DMS 273 treated with DMSO at 0.1 percent for 48 hours (cell line): ENCODE results near the gene CD83.
"Not testable (repeated sequence)": the region's sequence is repeated elsewhere in the genome, so short reads cannot be mapped to it uniquely, and the experiment has no call there.

ENCODE experiments used
- DNase-seq: peaks from one replicate; lab custom pipeline; 2025; lab: John Stamatoyannopoulos, UW

Gene CD83

DNA sequence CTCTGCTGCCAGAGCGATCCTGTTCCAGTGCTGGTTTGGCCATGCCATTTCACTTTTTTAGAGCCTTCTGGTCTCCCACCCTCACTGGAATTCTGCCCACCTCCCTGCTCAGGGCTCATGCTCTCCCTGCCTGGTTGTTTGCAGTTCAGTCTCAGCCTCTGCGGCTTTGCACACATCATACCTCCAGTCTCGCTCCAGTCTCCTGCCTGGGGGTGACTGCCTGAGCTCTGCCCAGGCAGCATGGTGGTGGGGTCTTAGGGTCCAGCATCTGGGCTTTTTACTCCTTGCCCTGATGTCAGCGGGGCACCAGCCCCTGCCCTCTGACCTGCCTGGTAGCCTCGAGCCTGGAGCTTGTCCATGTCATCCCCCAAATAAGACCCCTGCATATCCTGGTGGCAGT lies 30.9 kb downstream of the CD83 start:
- DNase-seq = no peak

DNA sequence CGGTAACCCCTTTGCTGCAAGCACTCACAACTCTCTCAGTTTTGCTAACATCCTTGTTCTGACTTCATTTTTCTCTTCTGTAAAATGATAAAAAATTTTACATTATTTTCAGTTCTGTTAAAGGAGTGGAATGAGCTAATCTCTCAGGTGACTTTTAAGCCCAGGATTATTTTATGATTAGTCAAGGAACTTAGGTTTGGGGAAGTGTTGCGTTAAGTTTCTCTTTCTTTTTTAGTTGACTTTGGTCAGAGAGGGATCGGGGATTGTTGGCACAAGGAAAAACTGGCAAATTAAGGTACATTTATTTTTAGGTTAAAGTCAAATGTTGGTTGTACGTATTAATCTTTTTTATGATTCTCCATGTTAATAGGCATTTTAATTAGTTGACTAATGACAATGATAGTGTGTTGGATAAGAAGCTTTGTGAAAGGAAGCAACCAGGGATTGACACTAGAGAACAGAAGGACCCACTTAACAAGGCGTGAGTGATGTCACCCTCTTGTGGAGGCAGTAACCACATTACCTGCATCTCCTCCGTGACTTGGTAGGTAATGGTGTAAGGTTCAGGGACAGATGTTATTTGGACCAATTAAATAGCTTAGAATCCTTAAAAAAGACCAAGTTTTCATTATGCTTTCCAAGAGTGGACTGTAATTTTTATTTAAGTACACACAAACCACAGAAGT lies 31.6 kb downstream of the CD83 start:
- DNase-seq = no peak

DNA sequence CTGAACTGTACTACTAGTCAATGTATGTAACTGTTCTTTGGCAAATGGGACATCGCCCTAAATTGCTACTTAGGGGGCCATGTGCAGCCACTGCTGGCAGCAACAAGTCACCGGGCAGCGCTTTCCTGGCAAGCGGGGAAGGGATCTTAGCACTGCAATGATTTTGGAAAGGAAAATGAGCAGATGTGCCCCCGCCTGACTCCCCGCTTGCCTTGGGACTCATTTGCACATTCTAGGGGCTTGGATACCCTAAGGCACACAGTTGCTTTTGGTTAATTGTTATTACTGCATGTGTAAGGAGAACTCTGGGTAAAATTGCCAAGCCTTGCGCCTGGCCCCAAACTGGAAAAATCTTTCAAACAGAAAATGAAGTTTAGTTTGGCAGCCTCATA lies 32.2 kb downstream of the CD83 start:
- DNase-seq = no peak

DNA sequence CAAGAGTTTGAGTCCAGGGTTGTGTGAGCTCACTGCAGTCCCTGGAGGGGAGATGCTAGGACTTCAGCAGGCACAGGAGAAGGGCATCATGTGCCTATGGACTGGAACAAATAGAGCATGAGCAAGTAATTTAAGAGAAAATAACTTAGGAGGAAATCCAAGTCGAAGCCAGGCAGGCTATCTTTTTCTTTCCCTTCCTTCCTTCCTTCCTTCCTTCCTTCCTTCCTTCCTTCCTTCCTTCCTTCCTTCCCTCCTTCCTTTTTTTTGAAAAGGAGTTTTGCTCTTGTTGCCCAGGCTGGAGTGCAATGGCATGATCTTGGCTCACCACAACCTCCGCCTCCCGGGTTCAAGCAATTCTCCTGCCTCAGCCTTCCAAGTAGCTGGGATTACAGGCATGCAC lies 33.7 kb downstream of the CD83 start:
- not testable (repeated sequence) for DNase-seq

DNA sequence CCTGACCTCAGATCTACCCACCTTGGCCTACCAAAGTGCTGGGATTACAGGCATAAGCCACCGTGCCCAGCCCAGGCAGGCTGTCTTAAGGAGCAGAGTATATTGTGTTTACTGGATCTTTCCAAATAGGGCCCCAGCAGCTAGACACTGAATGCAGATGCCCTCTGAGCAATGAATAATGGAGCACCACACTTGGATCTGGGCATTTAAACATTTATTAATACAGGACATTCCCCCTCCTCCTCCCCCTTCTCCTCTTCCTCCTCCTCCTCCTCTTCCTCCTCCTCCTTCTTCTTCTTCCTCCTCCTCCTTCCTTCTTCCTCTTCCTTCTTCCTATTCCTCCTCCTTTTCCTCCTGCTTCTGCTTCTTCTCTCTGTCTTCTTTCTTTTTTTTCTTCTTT lies 34.2 kb downstream of the CD83 start:
- no peak for DNase-seq

DNA sequence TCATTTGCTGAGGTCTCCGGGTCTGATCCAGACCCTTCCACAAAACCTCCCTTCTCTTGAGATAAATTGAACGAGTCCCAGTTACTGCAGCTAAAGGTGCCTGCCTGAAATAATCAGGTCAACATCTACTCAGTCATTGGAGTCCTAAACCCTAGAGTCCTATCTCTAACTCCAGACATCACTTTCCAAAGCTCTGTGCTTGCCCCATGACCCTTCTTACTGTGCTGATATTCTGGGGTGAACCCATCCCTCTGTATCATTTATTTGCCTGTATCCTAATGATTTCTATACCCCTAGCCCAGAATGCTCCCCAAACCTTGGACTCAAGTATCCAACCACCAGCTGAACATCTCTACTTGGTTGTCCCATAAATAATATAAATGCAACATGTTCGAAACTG lies 35.7 kb downstream of the CD83 start:
- DNase-seq = no peak

DNA sequence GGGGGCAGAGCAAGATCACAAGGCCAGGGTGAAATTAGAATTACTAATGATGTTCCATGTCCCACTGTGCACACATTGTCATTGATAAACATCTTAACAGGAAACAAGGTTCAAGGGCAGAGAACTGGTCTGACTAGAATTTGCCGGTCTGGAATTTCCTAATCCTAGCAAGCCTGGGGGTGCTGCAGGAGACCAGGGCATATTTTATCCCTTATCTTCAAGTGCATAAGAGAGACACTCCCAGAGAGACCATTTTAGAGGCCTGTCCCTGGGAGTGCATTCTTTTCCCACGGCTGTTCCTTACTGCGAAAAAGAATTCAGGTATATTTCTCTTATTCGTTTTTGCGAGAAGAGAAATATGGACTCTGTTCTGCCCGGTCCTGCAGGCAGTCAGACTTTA lies 41.5 kb downstream of the CD83 start:
- DNase-seq = no peak

DNA sequence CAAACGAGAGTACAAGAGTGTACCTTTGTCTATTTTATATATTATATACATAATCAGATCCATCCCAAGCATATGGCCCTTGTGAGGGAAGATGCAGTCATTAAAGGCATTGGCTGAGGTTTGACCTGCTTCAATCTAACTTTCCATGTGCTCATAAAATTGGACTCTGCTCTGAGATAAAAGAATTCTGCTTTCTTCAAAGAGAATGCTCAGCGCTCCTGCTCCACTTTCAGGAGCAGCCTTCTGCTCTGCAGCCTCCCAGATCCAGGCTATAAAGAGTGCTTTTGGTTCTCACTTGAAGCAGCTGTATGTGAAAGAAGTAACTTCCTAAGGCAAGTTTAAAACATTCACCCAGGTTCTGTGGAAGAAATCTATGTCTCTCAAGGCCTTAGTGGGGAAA lies 45.3 kb downstream of the CD83 start:
- DNase-seq = no peak

DNA sequence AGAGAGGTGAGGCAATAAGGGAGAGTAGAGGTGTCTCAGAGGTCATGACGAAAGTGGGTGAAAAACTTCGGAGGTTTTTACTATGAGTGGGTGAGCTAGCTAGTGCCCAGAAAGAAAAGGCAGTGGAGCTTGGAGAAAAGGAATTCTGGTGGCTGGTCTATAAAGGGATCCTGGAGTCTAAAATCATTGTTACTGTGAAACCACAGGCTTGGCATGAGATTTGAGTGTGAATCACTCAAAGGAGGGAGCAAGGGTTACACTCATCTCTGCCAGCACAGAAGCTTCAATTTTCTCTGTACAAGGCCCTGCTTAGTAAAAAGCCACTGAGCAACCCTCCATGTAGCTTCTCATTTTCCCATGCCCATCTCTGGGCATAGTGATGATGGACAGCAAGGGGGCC lies 47.5 kb downstream of the CD83 start:
- DNase-seq = no peak

DNA sequence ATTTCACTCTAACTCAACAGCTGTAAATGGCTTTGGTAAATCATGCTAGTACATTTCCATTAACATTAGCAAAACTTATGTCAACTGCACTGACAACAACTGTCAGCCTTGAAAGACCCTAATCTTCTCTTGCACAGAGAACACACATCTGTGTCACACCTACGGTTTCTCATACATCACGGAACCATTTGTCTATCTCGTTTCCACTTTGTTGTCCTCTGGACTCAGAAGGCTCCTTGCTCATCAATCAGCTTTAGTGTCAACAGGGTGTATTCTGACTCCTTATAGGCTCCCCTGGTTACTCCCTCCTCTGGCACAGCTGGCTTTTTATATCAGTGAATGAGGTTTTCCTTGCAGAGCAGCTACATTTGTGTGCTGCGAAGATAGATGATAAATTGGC lies 49.3 kb downstream of the CD83 start:
- DNase-seq = no peak

DNA sequence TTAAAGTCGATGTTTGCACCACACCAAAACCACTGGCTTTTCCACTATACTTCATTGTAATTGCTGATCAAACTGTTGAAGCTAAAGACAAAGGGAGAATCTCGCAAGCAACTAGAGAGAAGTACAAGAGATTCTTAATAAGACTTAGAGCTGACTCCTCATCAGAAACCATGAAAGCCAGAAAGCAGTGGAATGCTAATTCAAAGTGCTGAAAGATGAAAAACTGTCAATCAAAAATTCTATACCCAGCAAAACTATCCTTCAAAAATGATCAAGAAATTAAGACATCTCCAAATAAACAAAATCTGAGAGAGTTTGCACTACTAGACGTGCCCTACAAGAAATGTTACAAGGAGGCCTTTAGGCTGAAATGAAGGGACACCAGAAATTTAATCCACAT lies 52.6 kb downstream of the CD83 start:
- DNase-seq = no peak

DNA sequence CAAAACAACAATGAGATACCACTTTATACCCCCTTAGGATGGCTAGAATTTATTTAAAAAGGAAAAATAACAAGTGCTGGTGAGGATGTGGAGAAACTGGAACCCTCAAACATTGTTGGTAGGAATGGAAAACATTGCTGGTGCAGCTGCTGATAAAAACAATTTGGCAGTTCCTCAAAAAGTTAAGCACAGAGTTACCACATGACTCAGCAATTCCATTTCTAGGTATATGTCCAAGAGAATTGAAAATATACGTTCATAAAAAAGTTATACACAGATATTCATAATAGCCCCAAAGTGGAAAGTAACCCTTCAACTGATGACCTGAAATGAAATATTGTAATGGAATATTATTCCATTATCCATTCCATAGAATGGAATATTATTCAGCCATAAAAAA lies 55.0 kb downstream of the CD83 start:
- DNase-seq = no peak

DNA sequence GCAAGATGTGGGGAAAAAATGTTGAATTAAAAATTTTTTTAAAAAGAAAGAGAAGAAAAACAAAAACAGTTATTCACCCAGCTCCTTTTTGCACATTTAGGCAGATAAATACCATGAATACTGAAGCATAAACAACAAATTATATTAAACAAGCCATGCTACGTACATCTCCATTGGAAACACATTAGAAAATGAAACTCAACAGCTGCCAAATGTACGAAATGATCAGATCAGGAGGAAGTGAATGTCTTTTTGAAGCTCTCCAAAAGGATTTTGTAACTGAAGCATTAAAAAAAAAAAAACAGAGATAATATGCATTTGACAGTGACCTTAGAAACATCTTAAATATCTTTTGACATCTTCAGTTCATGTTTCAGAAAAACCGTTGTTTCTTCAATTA lies 56.7 kb downstream of the CD83 start:
- DNase-seq = no peak

DNA sequence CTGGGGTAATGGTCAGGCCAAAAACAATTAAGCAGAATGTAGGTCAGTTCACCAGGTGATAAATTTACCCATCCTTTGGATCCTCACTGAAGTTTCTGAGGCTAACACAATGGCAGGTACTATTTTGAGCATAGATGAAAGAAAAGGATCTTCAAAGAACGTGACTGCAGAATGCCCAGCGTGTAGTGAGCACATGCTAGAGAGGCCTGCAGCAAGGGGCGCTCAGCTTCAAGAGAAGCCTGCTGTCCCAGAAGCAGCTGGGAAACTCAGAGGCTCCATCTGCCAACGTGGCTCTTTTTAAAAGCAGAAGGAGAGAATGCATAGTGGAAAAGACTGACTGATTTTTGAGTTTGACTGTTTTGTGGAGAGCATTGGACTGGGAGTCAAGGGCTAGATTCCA lies 57.4 kb downstream of the CD83 start:
- DNase-seq = no peak

DNA sequence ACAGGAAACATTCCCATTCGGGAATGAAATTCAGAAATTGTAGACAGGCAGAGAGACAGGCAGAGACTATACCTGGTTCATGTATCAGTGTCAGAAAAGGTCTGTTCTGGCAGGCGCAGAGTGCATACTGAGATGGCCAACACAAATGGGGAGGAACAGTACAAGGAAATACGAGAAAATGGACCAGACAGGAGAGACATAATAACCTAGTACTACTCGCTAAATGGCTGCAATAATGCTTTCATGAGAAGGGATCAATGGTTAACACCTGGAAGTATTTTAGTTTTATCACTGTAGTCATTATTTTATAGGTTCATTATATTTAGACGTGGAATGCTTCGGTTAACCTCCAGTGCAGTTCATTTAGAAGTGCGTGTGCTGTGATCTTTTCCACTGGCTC lies 58.9 kb downstream of the CD83 start:
- DNase-seq = no peak

DNA sequence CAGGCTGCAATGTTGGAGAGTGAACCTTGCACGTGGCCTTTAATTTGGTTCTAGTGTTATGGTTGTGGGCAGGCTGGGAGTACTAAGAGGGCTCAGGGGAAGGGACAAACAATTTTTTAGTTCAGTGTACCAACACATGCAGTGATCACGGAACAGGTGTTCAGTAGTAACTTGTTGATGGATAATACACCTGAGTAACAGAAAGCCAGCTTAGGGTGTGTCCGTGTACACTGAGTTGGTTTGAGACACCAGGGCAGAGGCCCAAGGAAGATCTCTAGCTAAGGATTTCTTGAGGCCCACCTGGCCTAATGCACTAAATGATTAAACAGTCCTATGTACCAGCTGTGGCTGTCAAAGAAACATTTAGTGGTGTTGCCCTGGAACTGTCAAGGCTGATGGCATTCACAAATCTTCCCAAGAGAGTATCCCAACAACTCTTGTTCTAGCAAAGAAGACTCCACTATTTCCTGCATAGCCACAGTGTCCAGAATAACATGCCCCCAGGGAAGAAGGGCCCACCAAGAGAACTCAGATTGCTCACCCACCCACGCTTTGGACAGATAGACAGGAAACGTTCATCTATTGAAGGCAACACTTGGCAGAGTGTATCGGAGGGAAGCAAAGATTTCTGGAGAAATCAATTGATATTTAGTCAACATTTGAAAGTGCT lies 60.0 kb downstream of the CD83 start:
- DNase-seq = no peak

DNA sequence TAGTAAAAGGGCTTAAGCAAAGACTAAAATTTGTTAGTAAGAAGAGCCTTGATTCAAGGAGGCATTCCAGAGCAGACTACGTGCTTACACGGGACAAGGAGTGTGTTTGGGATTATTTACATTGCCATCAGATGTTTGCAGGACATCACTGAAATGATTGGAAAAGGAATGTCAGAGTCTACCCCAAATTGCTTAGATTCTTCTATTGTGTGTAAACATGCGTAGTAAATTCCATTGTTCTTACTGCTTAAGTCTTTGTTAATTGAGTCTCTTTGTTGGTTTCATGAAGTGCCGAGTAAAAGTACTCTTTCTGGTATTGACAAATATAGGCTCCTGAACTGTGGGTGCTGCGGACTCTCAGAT lies 60.5 kb downstream of the CD83 start:
- no peak for DNase-seq

DNA sequence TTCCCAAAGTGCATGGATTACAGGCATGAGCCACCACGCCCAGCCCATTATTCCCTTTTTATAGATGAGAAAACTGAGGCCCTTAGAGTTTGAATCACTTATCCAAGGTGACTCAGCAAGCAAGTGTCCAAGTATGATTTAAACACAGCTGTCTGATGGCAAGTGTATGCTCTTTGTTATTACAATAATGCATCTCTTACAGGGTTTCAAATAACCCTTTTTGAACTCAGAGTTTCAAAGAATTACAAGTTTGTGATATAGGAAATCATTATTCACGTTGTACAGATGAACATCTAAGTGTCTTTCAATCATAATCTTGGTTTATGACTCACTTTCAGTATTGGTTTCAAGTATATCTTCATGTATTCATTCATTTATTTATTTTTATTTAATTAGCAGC lies 63.0 kb downstream of the CD83 start:
- DNase-seq = no peak

DNA sequence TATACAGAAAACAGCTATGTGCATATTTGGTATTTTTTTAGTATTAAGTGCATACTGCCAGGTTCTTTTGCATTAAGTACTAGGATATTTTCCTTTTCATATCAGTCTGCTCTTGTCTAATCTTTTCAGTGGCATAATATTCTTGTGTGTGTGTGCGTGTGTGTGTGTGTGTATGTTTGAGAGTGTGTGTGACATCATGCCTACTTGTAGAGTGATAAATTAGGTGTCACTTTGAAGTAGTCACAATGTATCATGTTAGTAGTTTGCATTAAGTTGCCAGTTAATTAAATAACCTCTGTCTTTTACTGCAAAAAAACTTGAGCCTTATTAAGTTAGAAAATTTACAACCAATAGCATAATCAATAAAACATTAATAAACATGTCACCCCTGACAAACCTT lies 65.3 kb downstream of the CD83 start:
- no peak for DNase-seq
